GM13976 (cell line): ENCODE results near the gene SH3PXD2B.
"Not testable (repeated sequence)": the region's sequence is repeated elsewhere in the genome, so short reads cannot be mapped to it uniquely, and the experiment has no call there.

Experiments
- DNase-seq: peaks from one replicate; pipeline ENCODE4 v3.0.0; 2012; ENCODE audit warnings: low spot score
- in situ Hi-C: fragments of 300-500 bp; cut with MboI; formaldehyde crosslinking; loops from one replicate; pipeline ENCODE4 v1.12.0; 2022; ENCODE audit warnings: low sequenced_read_pairs, mixed read lengths, inconsistent platforms; ENCODE audit not compliant: unreplicated experiment
- TF ChIP-seq, protein P1 (sequence below): IDR thresholded peaks from 2 replicates; pipeline ENCODE4 v1.5.1; 2012; ENCODE audit warnings: borderline replicate concordance, mild to moderate bottlenecking; ENCODE audit not compliant: insufficient read depth; ENCODE audit errors: extremely low read depth, missing control alignments, control extremely low read depth

Gene SH3PXD2B

DNA sequence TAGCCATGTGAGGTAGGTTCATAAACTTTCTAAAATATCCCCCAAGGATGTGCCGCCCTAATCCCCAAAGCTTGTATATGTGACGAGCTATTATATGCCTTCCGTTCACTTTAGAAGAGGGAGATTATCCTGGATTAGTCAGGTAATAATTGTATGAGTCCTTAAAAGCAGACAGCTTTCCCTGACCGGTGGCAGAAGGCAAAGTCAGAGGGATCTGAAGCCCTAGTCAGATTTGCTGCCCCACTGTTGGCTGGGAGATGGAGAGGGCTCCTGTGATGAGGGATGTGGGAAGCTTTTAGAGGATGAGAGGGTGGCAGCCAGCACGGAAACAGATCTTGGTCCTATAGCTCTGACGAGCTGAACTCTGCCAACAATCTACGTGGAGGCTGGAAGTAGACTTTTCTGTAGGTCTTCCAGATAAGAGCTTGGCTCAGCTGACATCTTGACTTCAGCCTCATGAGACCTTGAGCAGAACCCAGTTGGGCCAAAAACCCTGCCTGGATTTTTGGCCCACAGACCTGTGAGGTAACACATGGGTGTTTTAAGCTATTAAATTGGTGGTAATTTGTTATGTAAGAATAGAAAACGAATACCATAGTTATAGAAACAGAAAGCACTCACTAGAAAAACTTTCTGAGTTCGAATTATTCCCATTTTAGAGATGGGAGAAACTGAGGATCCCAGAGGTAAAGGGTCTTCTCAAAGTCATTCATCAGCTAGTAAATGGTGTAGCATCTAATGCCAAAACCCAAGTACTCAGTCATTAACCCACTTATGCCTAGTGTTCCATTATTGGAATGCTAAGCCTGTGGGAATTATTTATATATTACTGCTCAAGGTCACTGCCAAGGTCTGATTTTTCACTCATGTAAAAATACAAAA is 48.9 kb downstream of the SH3PXD2B start:
- in situ Hi-C loops = no loop called here
- TF ChIP-seq, protein P1, sequence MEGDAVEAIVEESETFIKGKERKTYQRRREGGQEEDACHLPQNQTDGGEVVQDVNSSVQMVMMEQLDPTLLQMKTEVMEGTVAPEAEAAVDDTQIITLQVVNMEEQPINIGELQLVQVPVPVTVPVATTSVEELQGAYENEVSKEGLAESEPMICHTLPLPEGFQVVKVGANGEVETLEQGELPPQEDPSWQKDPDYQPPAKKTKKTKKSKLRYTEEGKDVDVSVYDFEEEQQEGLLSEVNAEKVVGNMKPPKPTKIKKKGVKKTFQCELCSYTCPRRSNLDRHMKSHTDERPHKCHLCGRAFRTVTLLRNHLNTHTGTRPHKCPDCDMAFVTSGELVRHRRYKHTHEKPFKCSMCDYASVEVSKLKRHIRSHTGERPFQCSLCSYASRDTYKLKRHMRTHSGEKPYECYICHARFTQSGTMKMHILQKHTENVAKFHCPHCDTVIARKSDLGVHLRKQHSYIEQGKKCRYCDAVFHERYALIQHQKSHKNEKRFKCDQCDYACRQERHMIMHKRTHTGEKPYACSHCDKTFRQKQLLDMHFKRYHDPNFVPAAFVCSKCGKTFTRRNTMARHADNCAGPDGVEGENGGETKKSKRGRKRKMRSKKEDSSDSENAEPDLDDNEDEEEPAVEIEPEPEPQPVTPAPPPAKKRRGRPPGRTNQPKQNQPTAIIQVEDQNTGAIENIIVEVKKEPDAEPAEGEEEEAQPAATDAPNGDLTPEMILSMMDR = no peak
- DNase-seq = no peak

DNA sequence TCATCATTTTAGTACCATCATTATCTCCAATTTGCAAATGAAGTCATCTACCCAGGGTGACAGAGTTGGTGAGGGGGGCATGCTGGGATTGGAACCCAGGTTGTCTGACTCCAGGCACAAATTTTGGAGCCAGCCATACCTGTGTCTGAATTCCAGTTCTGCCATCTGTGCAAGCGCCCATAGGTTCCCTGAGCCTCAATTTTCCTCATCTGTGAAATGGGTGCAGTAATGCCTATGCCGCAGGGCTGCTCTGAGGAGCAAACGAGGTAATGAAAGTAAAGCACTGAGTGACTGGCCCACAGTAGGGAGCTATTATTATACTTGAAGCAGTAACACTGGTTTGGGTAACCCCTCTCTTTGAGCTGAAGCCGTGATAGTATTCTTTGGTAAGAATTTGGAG is 49.6 kb downstream of the SH3PXD2B start:
- DNase-seq = no peak
- in situ Hi-C loops = no loop called here
- TF ChIP-seq, protein P1 = no peak

DNA sequence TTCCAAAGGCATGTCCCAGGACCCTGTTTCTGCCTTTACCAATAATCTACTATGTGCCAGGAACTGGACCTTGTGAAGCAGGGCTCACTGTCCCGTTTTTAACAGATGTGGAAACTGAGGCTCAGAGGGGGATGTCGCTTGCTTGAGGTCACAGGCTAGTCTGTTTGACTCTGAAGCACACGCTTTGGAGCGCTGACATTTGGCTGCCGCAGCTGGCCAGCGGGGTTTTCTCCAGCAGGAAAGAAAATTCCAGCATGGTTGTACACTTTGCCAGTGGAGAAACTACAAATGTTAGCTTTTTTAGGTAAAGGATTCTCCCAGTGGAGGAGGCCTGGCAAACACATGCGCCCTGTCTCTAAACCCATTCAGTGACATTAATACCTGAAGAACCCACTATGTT is 50.5 kb downstream of the SH3PXD2B start:
- DNase-seq = no peak
- in situ Hi-C loops = no loop called here
- TF ChIP-seq, protein P1 = no peak

DNA sequence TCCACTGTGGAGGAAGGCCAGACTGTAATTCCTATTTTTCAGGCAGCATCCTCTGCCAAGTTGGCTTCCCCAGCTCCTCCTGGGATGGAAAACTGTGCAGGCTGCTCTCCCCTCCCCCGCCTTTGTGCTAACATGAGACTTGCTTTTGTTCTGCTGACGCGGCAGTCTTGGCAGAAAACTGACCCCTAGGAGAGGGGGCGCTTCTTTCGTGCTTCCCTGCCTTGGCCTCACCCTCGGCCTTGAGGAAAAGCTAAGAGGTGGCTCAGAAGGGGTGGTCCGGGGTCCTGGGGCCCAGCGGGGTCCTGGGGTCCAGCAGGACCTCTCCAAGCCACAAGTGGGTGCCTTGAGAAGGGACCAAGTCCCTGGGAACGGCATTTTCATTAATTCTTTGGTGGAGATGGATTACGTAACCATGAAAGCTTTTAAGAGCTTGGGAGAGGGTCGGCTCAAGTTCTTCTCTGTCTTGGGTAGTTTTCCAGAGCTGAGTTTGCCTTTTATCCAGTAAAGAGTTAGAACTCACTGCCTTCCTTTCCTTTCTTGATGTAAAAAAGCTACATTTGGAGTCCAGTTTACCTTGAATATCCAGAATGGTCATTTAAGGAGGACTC is 51.0 kb downstream of the SH3PXD2B start:
- TF ChIP-seq, protein P1 = no peak
- in situ Hi-C loops = no loop called here
- no peak for DNase-seq

DNA sequence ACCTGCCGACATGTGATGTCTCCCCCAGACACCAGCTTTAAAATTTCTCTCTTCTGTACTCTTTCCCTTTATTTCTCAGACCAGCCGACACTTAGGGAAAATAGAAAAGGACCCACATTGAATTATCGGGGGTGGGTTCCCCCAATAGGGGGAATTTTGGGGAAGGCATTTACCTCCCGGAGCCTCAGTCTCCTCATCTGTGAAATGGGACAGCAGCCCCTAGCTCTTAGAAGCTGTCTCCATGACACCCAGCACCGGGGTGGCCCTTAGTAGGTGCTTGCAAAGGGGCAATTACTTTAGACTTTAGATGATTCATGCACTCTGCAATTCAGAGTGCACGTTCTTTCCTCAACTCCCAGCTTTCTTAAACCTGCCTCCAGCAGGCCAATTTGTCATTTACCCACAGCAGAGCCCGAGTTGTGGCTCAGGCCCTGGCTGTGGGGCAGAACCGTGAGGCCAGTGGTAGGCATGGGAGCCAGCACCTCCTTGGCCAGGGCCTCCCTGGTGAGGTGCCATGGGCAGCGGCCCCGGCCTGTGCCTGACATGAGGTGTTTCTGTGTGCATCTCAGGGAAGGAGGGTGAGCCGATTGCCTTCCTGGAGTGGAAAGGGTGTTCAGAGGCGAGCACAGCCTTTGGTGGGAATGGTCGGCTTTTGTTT is 51.7 kb downstream of the SH3PXD2B start:
- TF ChIP-seq, protein P1 = no peak
- in situ Hi-C loops = no loop called here
- DNase-seq = no peak

DNA sequence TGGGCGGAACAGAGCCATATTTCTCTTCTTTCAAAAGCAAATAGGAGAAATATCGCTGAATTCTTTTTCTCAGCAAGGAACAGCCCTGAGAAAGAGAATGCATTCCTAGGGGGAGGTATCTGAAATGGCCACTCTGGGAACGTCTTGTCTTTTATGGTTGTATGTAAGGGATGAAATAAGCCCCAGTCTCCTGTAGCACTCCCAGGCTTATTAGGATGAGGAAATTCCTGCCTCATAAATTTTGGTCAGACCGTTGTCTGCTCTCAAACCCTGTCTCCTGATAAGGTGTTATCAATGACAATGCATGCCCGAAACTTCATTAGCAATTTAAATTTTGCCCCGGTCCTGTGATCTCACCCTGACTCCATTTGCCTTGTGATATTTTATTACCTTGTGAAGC is 52.3 kb downstream of the SH3PXD2B start:
- DNase-seq, in situ Hi-C loops: not testable (repeated sequence)

DNA sequence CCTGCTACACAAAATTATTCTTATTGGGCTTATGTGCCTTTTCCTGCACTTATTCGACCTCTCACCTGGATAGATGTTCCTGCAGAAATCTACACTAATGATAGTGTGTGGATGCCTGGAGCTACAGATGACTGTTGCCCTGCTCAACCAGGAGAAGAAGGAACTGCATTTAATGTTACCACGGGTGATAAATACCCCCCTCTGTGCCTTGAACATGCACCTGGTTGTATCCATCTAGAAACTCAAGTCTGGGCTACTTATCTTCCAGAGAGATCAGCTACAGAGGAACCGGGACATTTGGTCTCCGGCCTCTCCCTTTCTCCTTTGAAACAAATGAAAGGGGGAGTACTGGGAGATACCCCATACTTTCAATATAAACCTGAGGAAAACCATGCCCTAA is 54.5 kb downstream of the SH3PXD2B start:
- in situ Hi-C loops = no loop called here
- DNase-seq = no peak

More for the DNA sequence above, 54.5 kb downstream of the SH3PXD2B start:
- TF ChIP-seq, protein P1 = no peak
